GM13977 (cell line): ENCODE measurements around the gene PODN.

ENCODE experiments used
- DNase-seq: peaks from one replicate; pipeline ENCODE4 v3.0.0; 2012; ENCODE audit warnings: low spot score
- CTCF ChIP-seq: IDR thresholded peaks from 2 replicates; pipeline ENCODE4 v1.5.1; 2012; ENCODE audit warnings: mild to moderate bottlenecking, control low read depth; ENCODE audit not compliant: insufficient read depth; ENCODE audit errors: extremely low read depth, missing control alignments
- in situ Hi-C: fragments of 300-500 bp; cut with MboI; formaldehyde crosslinking; loops from one replicate; pipeline ENCODE4 v1.12.0; 2022; ENCODE audit warnings: low sequenced_read_pairs, low pct_unique_long_range_greater_than_20kb, mixed read lengths, inconsistent platforms; ENCODE audit not compliant: unreplicated experiment

Gene PODN

GRCh38 chr1:53049574-53049967, 12.4 kb upstream of the PODN start:
- in situ Hi-C loops: no loop called here
- TF ChIP-seq CTCF: no peak
- DNase-seq: no peak

- TF ChIP-seq CTCF: no peak
- no peak for DNase-seq
- in situ Hi-C loops: no loop called here
Observed at GRCh38 chr1:53050310-53050709, 11.7 kb upstream of the PODN start.

GRCh38 chr1:53051676-53052075, 10.3 kb upstream of the PODN start:
- no peak for TF ChIP-seq CTCF
- no peak for DNase-seq
- in situ Hi-C loops: no loop called here

- TF ChIP-seq CTCF: no peak
- in situ Hi-C loops: no loop called here
- no peak for DNase-seq
Observed at GRCh38 chr1:53057127-53057526, 4.9 kb upstream of the PODN start.

GRCh38 chr1:53060579-53060978, 1.4 kb upstream of the PODN start:
- TF ChIP-seq CTCF: no peak
- no peak for DNase-seq
- in situ Hi-C loops: no loop called here

GRCh38 chr1:53061123-53061858, 722 bp upstream of the PODN start:
- DNase-seq: no peak
- no peak for TF ChIP-seq CTCF
- in situ Hi-C loops: no loop called here
